Liver (tissue), 9 donors: ENCODE measurements around the gene GSTO2. TPM values are rescaled to one million over a fixed set of nuclear protein-coding genes. Genes with fewer than 3 reads are reported as not detected.
A peak's percentile ranks its signal among the peaks of the same experiment; 100 is the strongest.

ENCODE experiments used
- DNase-seq: peaks from one replicate; pipeline ENCODE4 v3.0.0-alpha.2; 2017; ENCODE audit warnings: low spot score
- H3K27ac ChIP-seq, 2 donors: one replicate each; pipeline ENCODE4 v1.7.0; 2013; ENCODE audit warnings: inconsistent platforms in 2 of 2, low read length in 2 of 2, control low read depth in 1 of 2, low read depth in 1 of 2, mild to moderate bottlenecking in 1 of 2
- H3K27me3 ChIP-seq, 4 donors: one replicate each; pipeline versions ENCODE4 v1.6.1 to v1.7.0; 2013; ENCODE audit warnings: low read length in 3 of 4, inconsistent platforms in 1 of 4, mild to moderate bottlenecking in 1 of 4, moderate library complexity in 1 of 4; ENCODE audit not compliant: control insufficient read depth in 4 of 4, insufficient read depth in 4 of 4
- H3K36me3 ChIP-seq, 4 donors: one replicate each; pipeline versions ENCODE4 v1.6.1 to v1.7.0; 2013; ENCODE audit warnings: low read length in 3 of 4, mild to moderate bottlenecking in 3 of 4, low read depth in 1 of 4, moderate library complexity in 1 of 4; ENCODE audit not compliant: control insufficient read depth in 4 of 4, insufficient read depth in 3 of 4
- H3K4me1 ChIP-seq, 4 donors: one replicate each; pipeline versions ENCODE4 v1.6.1 to v1.7.0; 2013; ENCODE audit warnings: low read length in 3 of 4, mild to moderate bottlenecking in 3 of 4, moderate library complexity in 1 of 4; ENCODE audit not compliant: control insufficient read depth in 4 of 4, insufficient read depth in 4 of 4
- H3K4me3 ChIP-seq, 3 donors: one replicate each; pipeline versions ENCODE4 v1.6.1 to v1.7.0; 2013; ENCODE audit warnings: low read length in 3 of 3, control low read depth in 1 of 3, low read depth in 1 of 3, mild to moderate bottlenecking in 1 of 3
- H3K9ac ChIP-seq, 2 donors: one replicate each; pipeline ENCODE4 v1.7.0; 2013; ENCODE audit warnings: low read length in 2 of 2, mild to moderate bottlenecking in 2 of 2, moderate library complexity in 2 of 2, control low read depth in 1 of 2, low read depth in 1 of 2
- H3K9me3 ChIP-seq, 4 donors: one replicate each; pipeline versions ENCODE4 v1.6.1 to v1.7.0; 2013; ENCODE audit warnings: low read length in 3 of 4; ENCODE audit not compliant: control insufficient read depth in 4 of 4
- ATF3 ChIP-seq: IDR thresholded peaks from 2 replicates; pipeline ENCODE4 v1.6.1; 2016; ENCODE audit warnings: antibody characterized with exemption
- GABPA ChIP-seq, 2 donors: IDR thresholded peaks in 1 of 2; conservative IDR thresholded peaks in 1 of 2; 2 replicates each; pipeline ENCODE4 v1.6.1; 2016; ENCODE audit warnings: antibody characterized with exemption in 2 of 2, mild to moderate bottlenecking in 1 of 2, moderate library complexity in 1 of 2
- HNF4A ChIP-seq, 2 donors: conservative IDR thresholded peaks; 2 replicates each; pipeline ENCODE4 v1.6.1; 2016; ENCODE audit warnings: antibody characterized with exemption in 2 of 2, mild to moderate bottlenecking in 2 of 2
- NR2F2 ChIP-seq: IDR thresholded peaks from 2 replicates; pipeline ENCODE4 v1.6.1; 2016; ENCODE audit warnings: antibody characterized with exemption
- RAD21 ChIP-seq, 2 donors: IDR thresholded peaks; 2 replicates each; pipeline ENCODE4 v1.6.1; 2016; ENCODE audit warnings: antibody characterized with exemption in 2 of 2, mild to moderate bottlenecking in 2 of 2
- REST ChIP-seq: IDR thresholded peaks from 2 replicates; pipeline ENCODE4 v1.6.1; 2016; ENCODE audit warnings: antibody characterized with exemption, mild to moderate bottlenecking
- RXRA ChIP-seq, 2 donors: IDR thresholded peaks; 2 replicates each; pipeline ENCODE4 v1.6.1; 2017 to 2018; ENCODE audit warnings: antibody characterized with exemption in 2 of 2, mild to moderate bottlenecking in 1 of 2
- TAF1 ChIP-seq: conservative IDR thresholded peaks from 2 replicates; pipeline ENCODE4 v1.6.1; 2016; ENCODE audit warnings: antibody characterized with exemption, mild to moderate bottlenecking
- YY1 ChIP-seq: IDR thresholded peaks from 2 replicates; pipeline ENCODE4 v1.6.1; 2016; ENCODE audit warnings: antibody characterized with exemption, mild to moderate bottlenecking
- ZBTB33 ChIP-seq: IDR thresholded peaks from 2 replicates; pipeline ENCODE4 v1.6.1; 2016; ENCODE audit warnings: antibody characterized with exemption
- WGBS: extraction: QIAGEN DNeasy Blood & Tissue Kit; methylation state at CpG from one replicate; pipeline ENCODE4 v1.1.7; 2013; 5-methylcytosine and 5-hydroxymethylcytosine counted together
- polyA plus RNA-seq, 2 donors: library from polyadenylated mRNA; stranded (reverse) in 1 of 2; unstranded in 1 of 2; fragments of 200-250 nt in 1 of 2; fragments of >200 nt in 1 of 2; fragmentation: Nextera tagmentation in 1 of 2; extraction: Ambion mirVana in 1 of 2; gene quantifications; one replicate each; pipeline versions ENCODE4 v1.2.1 to v1.2.3, GENCODE V29; 2013 to 2015
- total RNA-seq, 2 donors: library from RNA; depleted of rRNA; stranded (reverse); fragments of >200 nt; gene quantifications; one replicate each; pipeline ENCODE4 v1.2.3, GENCODE V29; 2014
- donor health status: healthy.
- donor health status: healthy.
- donor health status: healthy.
- donor health status: healthy.
- donor health status: healthy.

GSTO2 gene
- total and polyA plus RNA-seq, 4 donors, result 1.0 to 4.6 (median 1.7) TPM

GRCh38 chr10:104321725-104322415, 52.9 kb downstream of the GSTO2 start:
- DNase-seq, result no peak

GRCh38 chr10:104322416-104322782, 53.4 kb downstream of the GSTO2 start:
- H3K4me3 ChIP-seq, result no peak overlapping the region
- no peaks in the 10 kb centered on the region for H3K27me3 ChIP-seq
- H3K27ac ChIP-seq, result peak overlapping the region; percentile 4 to 62
- H3K4me1 ChIP-seq, result peaks cover 2 to 21% (median 8%) of the 10 kb centered on the region in 4 donors
- H3K36me3 ChIP-seq, result no peaks in the 10 kb centered on the region
- no peak overlapping the region for H3K9ac ChIP-seq
- TF ChIP-seq TAF1 (no peak), ZBTB33 (no peak), REST (no peak), RXRA (IDR thresholded peaks at IDR 0.05) (no peak)
- no peaks in the 10 kb centered on the region for H3K9me3 ChIP-seq
- 76% methylated on average over 7 of the region's 7 CpGs for WGBS
- no peak for DNase-seq

More at GRCh38 chr10:104321725-104322415, 52.9 kb downstream of the GSTO2 start:
- H3K9ac ChIP-seq, result no peak overlapping the region
- H3K4me1 ChIP-seq, result peaks cover 2 to 21% (median 7%) of the 10 kb centered on the region in 4 donors
- 82% methylated on average over 8 of the region's 8 CpGs for WGBS
- no peaks in the 10 kb centered on the region for H3K27me3 ChIP-seq
- H3K27ac ChIP-seq, result peak overlapping the region; percentile 4 to 28
- TF ChIP-seq GABPA (IDR thresholded peaks at IDR 0.05 in 1 of 2, conservative IDR thresholded peaks at IDR 0.05 in 1 of 2) (no peak), RAD21 (IDR thresholded peaks at IDR 0.05) (no peak), HNF4A (conservative IDR thresholded peaks at IDR 0.05) (no peak), ZBTB33 (no peak), YY1 (no peak), NR2F2 (no peak), ATF3 (no peak)
- no peak overlapping the region for H3K4me3 ChIP-seq
- H3K36me3 ChIP-seq, result no peaks in the 10 kb centered on the region
- no peaks in the 10 kb centered on the region for H3K9me3 ChIP-seq
